ENCODE measurements around the gene MCCD1.

MCCD1 gene

GRCh38 chr6:31578184-31579118 lies 49.7 kb downstream of the MCCD1 start:
- H3K36me3 ChIP-seq (replicated peaks), result no peaks in the 10 kb centered on the region
- DNase-seq, result no peak
- H3K4me3 ChIP-seq (ENCODE audit: low read depth, low read length), result no peak overlapping the region
- in situ Hi-C loops (cut with HindIII; ENCODE audit: low pct_ligation_motif_present, low sequenced_read_pairs), result no loop called here
- no peak overlapping the region for H3K27ac ChIP-seq
- TF ChIP-seq CTCF (IDR thresholded peaks at IDR 0.05; ENCODE audit: low read depth, low read length, missing control alignments), result no peak
- no peaks in the 10 kb centered on the region for H3K27me3 ChIP-seq (replicated peaks)

GRCh38 chr6:31579119-31579505 lies 50.4 kb downstream of the MCCD1 start:
- Histone ChIP-seq H3K27me3 (replicated peaks) (no peaks in the 10 kb centered on the region), H3K36me3 (replicated peaks) (no peaks in the 10 kb centered on the region), H3K4me3 (ENCODE audit: low read depth, low read length) (no peak overlapping the region), H3K27ac (no peak overlapping the region)
- TF ChIP-seq CTCF (IDR thresholded peaks at IDR 0.05; ENCODE audit: low read depth, low read length, missing control alignments), result no peak
- in situ Hi-C loops (cut with HindIII; ENCODE audit: low pct_ligation_motif_present, low sequenced_read_pairs), result no loop called here
- no peak for DNase-seq

All from brain microvascular endothelial cell (primary cell).